Astrocyte (in vitro differentiated cells and primary cell): Measurements from ENCODE around the gene MBNL1. TPM values are rescaled to one million over a fixed set of nuclear protein-coding genes. Genes with fewer than 3 reads are reported as not detected.
A peak's percentile ranks its signal among the peaks of the same experiment; 100 is the strongest.

ENCODE experiments used
- DNase-seq: peaks from one replicate; pipeline ENCODE4 v3.0.0-alpha.2; 2010; ENCODE audit warnings: low read depth
- FAIRE-seq: peaks from 2 replicates; lab custom pipeline; 2011; peaks lifted over from hg19 to GRCh38; lab: Jason Lieb, UNC
- H2AFZ ChIP-seq: 2 replicates; pipeline ENCODE4 v1.6.0; 2012; ENCODE audit warnings: low read depth, low read length, inconsistent platforms
- H3K27ac ChIP-seq: 2 replicates; pipeline ENCODE4 v1.5.1; 2011; ENCODE audit warnings: low read depth, low read length, inconsistent platforms
- H3K27me3 ChIP-seq: 2 replicates; pipeline ENCODE4 v1.6.0; 2011; ENCODE audit warnings: low read length, inconsistent platforms; ENCODE audit not compliant: insufficient read depth
- H3K36me3 ChIP-seq: 2 replicates; pipeline ENCODE4 v1.5.1; 2011; ENCODE audit warnings: low read length, inconsistent platforms; ENCODE audit not compliant: insufficient read depth
- H3K4me1 ChIP-seq: 2 replicates; pipeline ENCODE4 v1.5.1; 2011; ENCODE audit warnings: low read length, inconsistent platforms; ENCODE audit not compliant: insufficient read depth
- H3K4me2 ChIP-seq: 2 replicates; pipeline ENCODE4 v1.6.0; 2012; ENCODE audit warnings: low read length, inconsistent platforms
- H3K4me3 ChIP-seq: 2 replicates; pipeline ENCODE4 v1.5.1; 2011; ENCODE audit warnings: low read depth, mild to moderate bottlenecking, low read length, inconsistent platforms; ENCODE audit not compliant: insufficient read depth
- H3K79me2 ChIP-seq: 2 replicates; pipeline ENCODE4 v1.6.0; 2012; ENCODE audit warnings: mild to moderate bottlenecking, low read length, inconsistent platforms; ENCODE audit not compliant: insufficient read depth
- H3K9ac ChIP-seq: 2 replicates; pipeline ENCODE4 v1.6.0; 2012; ENCODE audit warnings: mild to moderate bottlenecking, low read length, inconsistent platforms
- H3K9me3 ChIP-seq: 2 replicates; pipeline ENCODE4 v1.5.1; 2012; ENCODE audit warnings: low read depth, mild to moderate bottlenecking, low read length, inconsistent platforms; ENCODE audit not compliant: insufficient read depth
- H4K20me1 ChIP-seq: 2 replicates; pipeline ENCODE4 v1.6.0; 2012; ENCODE audit warnings: low read length, inconsistent platforms; ENCODE audit not compliant: insufficient read depth
- H3K27ac Mint-ChIP-seq: one replicate; pipeline ENCODE4 v1.8.0; 2021; ENCODE audit warnings: mild to moderate bottlenecking, mixed read lengths; ENCODE audit not compliant: unreplicated experiment
- H3K27me3 Mint-ChIP-seq: one replicate; pipeline ENCODE4 v1.8.0; 2021; ENCODE audit warnings: low read depth, mixed read lengths; ENCODE audit not compliant: unreplicated experiment
- H3K36me3 Mint-ChIP-seq: one replicate; pipeline ENCODE4 v1.8.0; 2021; ENCODE audit warnings: low read depth, mixed read lengths; ENCODE audit not compliant: unreplicated experiment
- H3K4me1 Mint-ChIP-seq: one replicate; pipeline ENCODE4 v1.8.0; 2021; ENCODE audit warnings: low read depth, mixed read lengths; ENCODE audit not compliant: unreplicated experiment
- H3K4me3 Mint-ChIP-seq: one replicate; pipeline ENCODE4 v1.8.0; 2021; ENCODE audit warnings: mild to moderate bottlenecking, moderate library complexity, mixed read lengths; ENCODE audit not compliant: unreplicated experiment
- H3K9me3 Mint-ChIP-seq: one replicate; pipeline ENCODE4 v1.8.0; 2021; ENCODE audit warnings: mild to moderate bottlenecking, mixed read lengths; ENCODE audit not compliant: unreplicated experiment
- CTCF ChIP-seq: IDR thresholded peaks from 2 replicates; pipeline ENCODE4 v1.5.1; 2011; ENCODE audit warnings: low read depth, mild to moderate bottlenecking, inconsistent platforms, low read length, moderate library complexity; ENCODE audit not compliant: insufficient read depth
- EZH2 ChIP-seq: IDR thresholded peaks from 2 replicates; pipeline ENCODE4 v1.6.1; 2012; ENCODE audit warnings: mild to moderate bottlenecking, low read length, inconsistent platforms; ENCODE audit not compliant: insufficient read depth
- total RNA-seq: library from RNA; stranded (reverse); gene quantifications from 2 replicates; pipeline ENCODE4 v1.2.1, GENCODE V29; 2021

Gene MBNL1
- total RNA-seq, 1 donor from 2014 or later, result 93.1 TPM

- Histone ChIP-seq H3K27ac (peak overlapping the region; percentile 25), H3K9ac (peak overlapping the region; percentile 19), H3K79me2 (peaks cover 99% of the 10 kb centered on the region)
Measured at GRCh38 chr3:152376351-152377183, 107.8 kb downstream of the MBNL1 start.

GRCh38 chr3:152377184-152377570 lies 108.4 kb downstream of the MBNL1 start:
- peaks cover 59% of the 10 kb centered on the region for H4K20me1 ChIP-seq
- TF ChIP-seq CTCF (no peak), EZH2 (no peak)
- H3K27me3 Mint-ChIP-seq, result no peaks in the 10 kb centered on the region
- H3K4me1 ChIP-seq, result peaks cover 14% of the 10 kb centered on the region
- H3K36me3 ChIP-seq, result peaks cover 6% of the 10 kb centered on the region
- no peak overlapping the region for H3K4me3 ChIP-seq
- no peak for FAIRE-seq
- no peak overlapping the region for H3K9ac ChIP-seq
- peaks cover 32% of the 10 kb centered on the region for H3K4me1 Mint-ChIP-seq
- no peak overlapping the region for H3K4me2 ChIP-seq
- peaks cover 4% of the 10 kb centered on the region for H3K36me3 Mint-ChIP-seq
- no peaks in the 10 kb centered on the region for H3K9me3 Mint-ChIP-seq
- H3K27ac Mint-ChIP-seq, result no peak overlapping the region
- H2AFZ ChIP-seq, result no peak overlapping the region
- no peak overlapping the region for H3K4me3 Mint-ChIP-seq
- no peaks in the 10 kb centered on the region for H3K27me3 ChIP-seq
- H3K79me2 ChIP-seq, result peaks cover 99% of the 10 kb centered on the region
- H3K27ac ChIP-seq, result peak overlapping the region; percentile 25
- DNase-seq, result no peak
- H3K9me3 ChIP-seq, result no peaks in the 10 kb centered on the region

More at GRCh38 chr3:152376351-152377183, 107.8 kb downstream of the MBNL1 start:
- Histone ChIP-seq H3K9me3 (no peaks in the 10 kb centered on the region), H3K4me2 (peak overlapping the region; percentile 44), H3K4me1 (peaks cover 10% of the 10 kb centered on the region), H4K20me1 (peaks cover 65% of the 10 kb centered on the region), H2AFZ (no peak overlapping the region), H3K36me3 (peaks cover 6% of the 10 kb centered on the region), H3K27me3 (no peaks in the 10 kb centered on the region), H3K4me3 (no peak overlapping the region)
- DNase-seq (peak; percentile 56), FAIRE-seq (no peak)
- Mint-ChIP-seq H3K27me3 (no peaks in the 10 kb centered on the region), H3K27ac (peak overlapping the region; percentile 62), H3K4me3 (no peak overlapping the region), H3K4me1 (peaks cover 29% of the 10 kb centered on the region), H3K9me3 (no peaks in the 10 kb centered on the region), H3K36me3 (peaks cover 9% of the 10 kb centered on the region)
- TF ChIP-seq EZH2 (no peak), CTCF (no peak)
